Right lobe of liver (tissue), 6 donors: ENCODE measurements around the gene PLCB1. TPM values are rescaled to one million over a fixed set of nuclear protein-coding genes. Genes with fewer than 3 reads are reported as not detected.

ENCODE experiments used
- ATAC-seq, 4 donors: fragments of 200-7000 bp; cut with Tn5 transposase; one replicate each; pipeline ENCODE4 v1.9.1; 2020; ENCODE audit warnings: mild to moderate bottlenecking in 4 of 4, moderate library complexity in 4 of 4
- DNase-seq, 3 donors: peaks; one replicate each; pipeline ENCODE4 v3.0.0-alpha.2; 2020
- H3K27ac ChIP-seq, 3 donors: fragments of 200-600 bp; one replicate each; pipeline ENCODE4 v1.8.0; 2022
- H3K27me3 ChIP-seq, 2 donors: fragments of 200-600 bp; one replicate each; pipeline ENCODE4 v1.8.0; 2022
- H3K36me3 ChIP-seq, 4 donors: fragments of 200-600 bp; sonication (generic) in 1 of 4; one replicate each; pipeline versions ENCODE4 v1.5.1 to v1.8.0; 2017 to 2022; ENCODE audit warnings: control low read depth in 1 of 4
- H3K4me1 ChIP-seq, 4 donors: fragments of 200-600 bp; sonication (generic) in 1 of 4; one replicate each; pipeline versions ENCODE4 v1.5.1 to v1.8.0; 2017 to 2022; ENCODE audit warnings: control low read depth in 1 of 4
- H3K4me3 ChIP-seq, 3 donors: fragments of 200-600 bp; one replicate each; pipeline ENCODE4 v1.8.0; 2022
- H3K9me3 ChIP-seq, 4 donors: fragments of 200-600 bp; sonication (generic) in 1 of 4; one replicate each; pipeline versions ENCODE4 v1.5.1 to v1.8.0; 2017 to 2022; ENCODE audit warnings: control low read depth in 1 of 4
- POLR2A ChIP-seq: fragments of 450-650 bp; IDR thresholded peaks from one replicate; pipeline ENCODE4 v1.6.1; 2017; ENCODE audit warnings: antibody characterized with exemption, mild to moderate bottlenecking
- WGBS: methylation state at CpG from one replicate; pipeline ENCODE4 v1.1.6; 2018; ENCODE audit warnings: low coverage, low lambda C conversion rate; ENCODE audit not compliant: insufficient coverage; ENCODE audit errors: missing lambda C conversion rate; 5-methylcytosine and 5-hydroxymethylcytosine counted together
- intact Hi-C, 2 donors: fragments of 100-400 bp; cut with DNase I; formaldehyde crosslinking; loops; one replicate each; pipeline versions ENCODE4 v1.11.2 to v1.14.1; 2022
- total RNA-seq, 6 experiments: library from RNA; depleted of rRNA in 2 of 6; stranded (reverse); fragments of >200 nt in 2 of 6; fragmentation: NEBNext Ultra II Directional in 3 of 6; extraction: Animal tissue kit (Norgen Biotek cat#: 25700) in 3 of 6; gene quantifications; one replicate each; pipeline versions ENCODE4 v1.1.0 to v1.2.4, GENCODE V29; 2016 to 2023
- TF ChIP-seq, protein P1 (sequence below), 4 donors: fragments of 200-600 bp in 3 of 4; fragments of 450-650 bp in 1 of 4; IDR thresholded peaks; one replicate each; pipeline versions ENCODE4 v1.5.1 to v1.8.0; 2016 to 2022; ENCODE audit warnings: antibody characterized with exemption in 4 of 4, mild to moderate bottlenecking in 2 of 4
- donor health status: DM: no; HTN: yes; CAD: no.
- donor health status: DM: no; HTN: no; CAD: no.
- donor health status: DM: no; HTN: no; CAD: no.
- donor health status: DM: no; HTN: yes; CAD: no.
- donor health status: DM: no; HTN: yes; CAD: no.

The PLCB1 gene
- total RNA-seq, 6 experiments from 2014 or later = 5.0 to 9.9 (median 5.7) TPM

DNA sequence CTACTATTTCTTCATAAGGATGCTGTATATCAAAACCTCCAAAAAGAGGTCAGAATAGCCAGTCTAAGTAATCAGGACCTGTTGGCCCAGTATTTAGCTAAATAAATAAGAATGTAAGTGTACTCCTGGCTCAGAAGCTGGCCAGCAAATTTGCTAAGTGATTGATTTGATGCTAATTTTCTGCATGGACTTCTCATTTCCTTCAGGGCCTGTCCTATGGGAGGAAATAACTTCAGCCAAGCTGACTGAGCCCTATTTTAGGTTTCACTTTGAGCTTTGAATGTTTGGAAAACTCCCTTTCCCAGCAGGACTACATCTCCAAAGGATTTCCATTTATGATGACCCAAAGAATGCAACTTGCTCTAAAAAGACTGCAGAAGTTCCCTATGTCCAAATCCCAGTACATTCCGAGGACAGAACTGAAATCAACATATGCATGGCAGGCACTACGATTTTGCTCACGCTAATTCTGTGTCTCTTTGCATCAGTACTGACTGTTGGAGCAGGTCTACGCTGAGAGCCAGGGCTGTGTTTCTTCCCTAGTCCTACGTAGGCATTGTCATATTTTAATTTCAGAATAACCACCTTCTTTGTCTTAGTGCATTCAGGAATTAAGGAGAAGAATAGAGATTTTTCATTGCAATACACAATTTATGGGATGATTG lies 495.4 kb downstream of the PLCB1 start:
- H3K36me3 ChIP-seq = no peaks in the 10 kb centered on the region
- TF ChIP-seq, protein P1, sequence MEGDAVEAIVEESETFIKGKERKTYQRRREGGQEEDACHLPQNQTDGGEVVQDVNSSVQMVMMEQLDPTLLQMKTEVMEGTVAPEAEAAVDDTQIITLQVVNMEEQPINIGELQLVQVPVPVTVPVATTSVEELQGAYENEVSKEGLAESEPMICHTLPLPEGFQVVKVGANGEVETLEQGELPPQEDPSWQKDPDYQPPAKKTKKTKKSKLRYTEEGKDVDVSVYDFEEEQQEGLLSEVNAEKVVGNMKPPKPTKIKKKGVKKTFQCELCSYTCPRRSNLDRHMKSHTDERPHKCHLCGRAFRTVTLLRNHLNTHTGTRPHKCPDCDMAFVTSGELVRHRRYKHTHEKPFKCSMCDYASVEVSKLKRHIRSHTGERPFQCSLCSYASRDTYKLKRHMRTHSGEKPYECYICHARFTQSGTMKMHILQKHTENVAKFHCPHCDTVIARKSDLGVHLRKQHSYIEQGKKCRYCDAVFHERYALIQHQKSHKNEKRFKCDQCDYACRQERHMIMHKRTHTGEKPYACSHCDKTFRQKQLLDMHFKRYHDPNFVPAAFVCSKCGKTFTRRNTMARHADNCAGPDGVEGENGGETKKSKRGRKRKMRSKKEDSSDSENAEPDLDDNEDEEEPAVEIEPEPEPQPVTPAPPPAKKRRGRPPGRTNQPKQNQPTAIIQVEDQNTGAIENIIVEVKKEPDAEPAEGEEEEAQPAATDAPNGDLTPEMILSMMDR (IDR thresholded peaks at IDR 0.05) = no peak
- TF ChIP-seq POLR2A = no peak
- DNase-seq = no peak
- no peak overlapping the region for H3K27ac ChIP-seq
- WGBS = 36% methylated on average over 5 of the region's 5 CpGs
- ATAC-seq = no peak
- no peaks in the 10 kb centered on the region for H3K27me3 ChIP-seq
- no peaks in the 10 kb centered on the region for H3K9me3 ChIP-seq
- no peaks in the 10 kb centered on the region for H3K4me1 ChIP-seq
- intact Hi-C loops = no loop called here
- H3K4me3 ChIP-seq = no peak overlapping the region

DNA sequence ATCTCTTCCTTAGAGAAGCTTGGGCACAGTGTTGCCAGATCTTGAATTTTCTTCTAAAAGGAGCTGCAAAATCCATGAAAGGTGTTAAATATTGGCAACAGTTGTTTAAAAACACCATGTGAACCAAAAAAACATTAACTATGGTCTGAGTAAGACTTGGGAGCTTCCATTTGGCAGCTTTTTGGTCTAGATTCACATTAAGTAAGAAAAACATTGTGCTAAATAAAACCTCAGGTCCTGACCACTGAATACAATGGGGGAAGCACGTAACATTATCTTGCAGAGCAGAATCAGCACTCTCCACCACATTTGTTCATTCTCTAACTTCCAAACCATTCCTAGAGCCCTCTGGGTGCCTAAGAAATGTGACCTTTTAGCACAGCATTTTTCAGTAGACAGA lies 499.2 kb downstream of the PLCB1 start:
- Histone ChIP-seq H3K4me3 (no peak overlapping the region), H3K4me1 (no peaks in the 10 kb centered on the region), H3K27me3 (no peaks in the 10 kb centered on the region), H3K9me3 (no peaks in the 10 kb centered on the region), H3K36me3 (no peaks in the 10 kb centered on the region), H3K27ac (no peak overlapping the region)
- no peak for ATAC-seq
- WGBS = 86% methylated on average over 1 of the region's 1 CpG
- DNase-seq = no peak
- TF ChIP-seq, protein P1 (IDR thresholded peaks at IDR 0.05) = no peak
- TF ChIP-seq POLR2A = no peak
- intact Hi-C loops = no loop called here

DNA sequence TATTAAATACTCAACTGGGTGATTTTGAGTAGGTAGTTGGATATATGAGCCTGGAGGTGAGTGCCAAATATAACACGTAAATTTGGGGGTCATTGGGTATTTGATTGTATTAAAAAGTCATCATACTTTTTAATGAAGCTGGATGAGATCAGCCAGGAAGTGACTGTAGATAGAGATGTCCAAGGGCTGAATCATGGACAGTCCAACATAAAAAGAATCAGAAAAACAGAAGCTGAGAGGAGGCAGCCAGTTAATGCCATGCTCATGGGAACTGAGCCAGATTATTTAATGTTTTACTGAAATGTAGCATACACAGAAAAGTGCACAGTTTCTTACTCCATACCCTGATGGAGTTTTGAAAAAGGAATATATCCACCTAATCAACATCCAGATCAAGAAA lies 501.3 kb downstream of the PLCB1 start:
- H3K27me3 ChIP-seq = no peaks in the 10 kb centered on the region
- H3K4me1 ChIP-seq = no peaks in the 10 kb centered on the region
- intact Hi-C loops = no loop called here
- H3K36me3 ChIP-seq = no peaks in the 10 kb centered on the region
- no peak for DNase-seq
- H3K4me3 ChIP-seq = no peak overlapping the region
- 38% methylated on average over 1 of the region's 1 CpG for WGBS
- no peak for ATAC-seq
- H3K27ac ChIP-seq = no peak overlapping the region
- no peaks in the 10 kb centered on the region for H3K9me3 ChIP-seq
- no peak for TF ChIP-seq POLR2A
- TF ChIP-seq, protein P1 (IDR thresholded peaks at IDR 0.05) = no peak

DNA sequence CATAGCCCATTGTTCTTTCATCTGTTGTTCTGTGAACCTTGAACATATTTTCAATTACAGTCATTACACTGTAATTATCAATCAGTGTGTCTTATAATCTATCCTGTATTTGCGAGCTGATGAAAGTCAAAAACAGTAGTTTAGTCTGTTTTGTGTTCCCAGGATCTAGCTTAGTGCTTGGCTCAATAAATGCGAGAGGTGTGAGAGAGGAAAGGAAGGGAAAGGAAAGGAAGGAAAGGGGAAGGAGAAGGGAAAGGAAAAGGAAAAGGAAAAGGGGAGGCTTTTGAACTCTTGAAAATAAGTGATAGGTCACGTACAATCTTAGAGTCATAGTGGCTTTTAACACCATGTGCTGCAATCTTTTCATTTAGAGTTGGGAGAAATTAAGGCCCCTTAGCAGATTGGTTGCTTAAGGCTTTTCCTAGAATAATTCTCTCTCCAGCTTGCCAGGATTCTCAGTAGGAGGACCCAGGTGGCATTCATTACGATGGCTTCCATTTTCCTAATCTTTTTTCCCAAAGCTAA lies 503.0 kb downstream of the PLCB1 start:
- Histone ChIP-seq H3K36me3 (no peaks in the 10 kb centered on the region), H3K4me1 (no peaks in the 10 kb centered on the region), H3K27me3 (no peaks in the 10 kb centered on the region), H3K9me3 (no peaks in the 10 kb centered on the region), H3K4me3 (no peak overlapping the region), H3K27ac (no peak overlapping the region)
- TF ChIP-seq, protein P1 (IDR thresholded peaks at IDR 0.05) = no peak
- TF ChIP-seq POLR2A = no peak
- DNase-seq = no peak
- 67% methylated on average over 4 of the region's 4 CpGs for WGBS
- no peak for ATAC-seq
- intact Hi-C loops = no loop called here
